ENCODE data around the gene DACT3.
"Not testable (repeated sequence)": the region's sequence is repeated elsewhere in the genome, so short reads cannot be mapped to it uniquely, and the experiment has no call there.

The DACT3 gene

DNA sequence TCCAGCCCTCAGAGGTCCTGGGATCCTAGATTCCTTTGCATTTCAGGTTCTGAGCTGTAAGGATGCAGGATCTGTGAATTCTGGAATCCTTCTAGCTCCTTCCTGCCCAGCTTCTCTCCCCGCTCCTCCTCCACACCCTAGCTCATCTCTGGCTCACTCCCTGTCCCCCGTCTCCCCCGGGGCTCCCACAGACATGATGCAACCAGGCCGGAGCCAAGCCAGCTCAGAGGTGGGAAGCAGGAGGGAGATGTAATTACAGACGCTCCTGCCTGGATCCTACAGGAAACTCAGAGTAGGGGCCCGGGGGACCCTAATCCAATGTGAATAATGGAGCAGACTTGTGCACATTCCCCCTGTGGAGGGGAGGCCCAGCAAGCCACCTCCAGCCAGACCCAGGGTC is 29.5 kb downstream of the DACT3 start:
- no peak for DNase-seq

- DNase-seq, result no peak
These were observed 30.3 kb downstream of the DACT3 start for GRCh38 chr19:46630586-46631205.

GRCh38 chr19:46629546-46630025 is 31.4 kb downstream of the DACT3 start:
- DNase-seq, result no peak

DNA sequence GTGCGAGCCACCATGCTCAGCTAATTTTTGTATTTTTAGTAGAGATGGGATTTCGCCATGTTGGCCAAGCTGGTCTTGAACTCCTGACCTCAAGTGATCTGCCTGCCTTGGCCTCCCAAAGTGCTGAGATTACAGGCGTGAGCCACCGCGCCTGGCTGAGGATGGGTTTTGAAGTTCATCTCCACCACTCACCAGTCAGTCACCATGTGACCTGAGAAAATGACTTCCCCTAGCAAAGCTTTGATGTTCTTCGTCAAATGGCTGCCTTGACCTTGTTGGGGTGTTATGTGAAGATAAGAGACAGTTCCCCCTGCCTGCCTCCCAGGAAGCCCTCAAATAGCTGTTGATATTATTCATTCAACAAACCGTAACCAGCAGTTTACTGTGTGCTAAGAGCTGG is 32.0 kb downstream of the DACT3 start:
- not testable (repeated sequence) for DNase-seq

DNA sequence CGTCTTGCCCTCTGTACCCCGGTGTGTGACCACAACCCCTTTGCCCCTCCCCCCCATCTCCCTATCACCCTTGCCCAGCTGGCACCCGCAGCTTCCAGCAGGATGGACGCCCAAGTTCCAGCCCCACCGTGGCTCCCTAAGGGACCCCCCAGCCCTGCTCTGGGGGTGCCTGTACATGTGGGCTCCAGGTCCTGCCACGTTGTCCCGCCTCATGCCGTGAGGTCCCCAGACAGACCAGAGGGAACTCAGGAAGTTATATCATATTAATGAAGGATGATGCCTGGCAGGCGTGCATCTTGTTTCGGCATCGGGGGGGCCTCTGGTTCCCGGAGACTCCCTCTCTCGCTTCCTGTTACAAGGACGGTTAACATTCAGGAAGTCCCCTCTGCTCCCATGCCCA is 34.5 kb downstream of the DACT3 start:
- no peak for DNase-seq

DNA sequence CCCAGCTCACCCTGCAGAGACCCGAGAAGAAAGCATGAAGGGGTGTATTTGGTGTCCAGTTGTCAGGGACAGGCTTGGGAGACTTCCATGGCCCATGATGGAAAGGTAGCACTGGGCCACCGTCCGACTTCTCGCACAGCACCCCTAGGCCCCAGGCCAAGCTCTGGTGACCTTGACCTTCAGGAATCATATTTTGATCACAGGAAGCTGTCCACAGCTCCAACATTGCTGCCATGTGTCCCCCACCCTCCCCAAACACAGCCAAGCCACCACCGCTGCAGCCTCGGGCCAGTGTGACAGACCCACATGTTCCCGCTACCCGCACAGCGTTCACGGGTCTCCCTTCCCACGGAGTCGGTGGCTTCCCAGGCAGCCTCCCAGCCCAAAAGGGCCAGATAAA is 35.3 kb downstream of the DACT3 start:
- DNase-seq, result no peak

- peak; percentile 20 for DNase-seq
These were observed 35.9 kb downstream of the DACT3 start, which contains the start of gene PTGIR for GRCh38 chr19:46624958-46625661. Gene PTGIR, minus strand, starts transcription at chr19:46625089. Its CDS starts 864 bp downstream, at chr19:46624225.

GRCh38 chr19:46623915-46624502 is 37.0 kb downstream of the DACT3 start:
- DNase-seq, result no peak

DNA sequence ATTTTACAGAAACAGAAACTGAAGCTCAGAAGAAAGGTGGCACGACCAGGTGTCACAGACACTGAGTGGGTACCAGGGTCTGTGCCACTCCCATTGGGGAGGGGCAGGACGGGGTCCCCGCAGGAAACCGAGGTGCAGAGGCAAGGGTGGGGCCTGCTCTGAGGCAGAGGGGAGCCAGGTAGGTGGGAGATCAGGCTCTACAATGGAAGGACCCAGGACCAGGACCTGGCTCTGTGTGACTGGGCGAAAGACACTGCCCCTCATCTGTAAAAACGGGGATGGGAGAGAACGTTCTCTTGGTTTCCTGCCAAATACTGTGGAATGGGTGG is 38.9 kb downstream of the DACT3 start:
- no peak for DNase-seq

- DNase-seq, result no peak
These were observed 39.5 kb downstream of the DACT3 start for GRCh38 chr19:46621191-46622117.

- DNase-seq, result no peak
These were observed 40.3 kb downstream of the DACT3 start for GRCh38 chr19:46620716-46621115.

DNA sequence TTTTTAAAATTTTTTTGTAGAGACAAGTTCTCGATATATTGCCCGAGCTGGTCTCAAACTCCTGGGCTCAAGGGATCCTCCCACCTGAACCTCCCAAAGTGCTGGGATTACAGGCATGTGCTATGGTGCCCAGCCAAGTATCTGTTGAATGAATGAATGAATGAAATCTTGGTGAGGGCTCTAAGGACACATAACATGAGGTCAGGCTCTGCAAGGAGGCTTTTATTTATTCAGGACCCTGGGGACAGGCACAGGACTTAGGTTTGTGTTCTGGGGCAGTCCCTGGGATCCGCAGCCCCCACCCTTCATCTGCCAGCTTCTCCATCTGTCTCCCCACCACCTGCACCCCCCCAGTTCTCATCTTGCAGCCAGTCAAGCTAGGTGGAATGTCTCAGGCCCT is 40.7 kb downstream of the DACT3 start:
- no peak for DNase-seq

DNA sequence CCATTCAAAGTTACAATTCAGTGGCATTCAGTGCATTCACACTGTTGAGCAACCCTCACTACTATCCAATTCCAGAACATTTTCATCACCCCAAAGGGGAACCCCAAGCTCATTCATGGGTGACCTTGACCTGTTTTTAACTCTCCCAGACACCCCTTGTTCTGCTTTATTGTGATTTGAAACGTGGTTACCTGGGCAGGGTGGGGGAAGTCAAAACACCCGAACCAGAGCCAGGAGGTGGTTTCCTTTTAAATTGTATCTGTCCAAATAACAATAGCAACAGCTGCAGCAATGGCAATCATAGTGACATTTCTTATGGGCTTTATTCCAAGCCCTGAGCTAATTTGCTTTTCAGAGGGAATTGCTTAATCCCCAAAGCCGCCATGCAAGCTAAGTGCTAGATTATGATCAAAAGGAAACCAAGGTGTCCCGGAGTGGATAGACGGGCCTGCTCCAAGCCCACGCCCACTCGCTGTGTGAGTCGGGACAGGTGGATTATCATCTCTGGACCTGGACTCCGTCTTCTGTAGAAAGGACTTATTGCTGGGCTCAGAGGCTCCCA is 42.2 kb downstream of the DACT3 start:
- DNase-seq, result peak; percentile 28

DNA sequence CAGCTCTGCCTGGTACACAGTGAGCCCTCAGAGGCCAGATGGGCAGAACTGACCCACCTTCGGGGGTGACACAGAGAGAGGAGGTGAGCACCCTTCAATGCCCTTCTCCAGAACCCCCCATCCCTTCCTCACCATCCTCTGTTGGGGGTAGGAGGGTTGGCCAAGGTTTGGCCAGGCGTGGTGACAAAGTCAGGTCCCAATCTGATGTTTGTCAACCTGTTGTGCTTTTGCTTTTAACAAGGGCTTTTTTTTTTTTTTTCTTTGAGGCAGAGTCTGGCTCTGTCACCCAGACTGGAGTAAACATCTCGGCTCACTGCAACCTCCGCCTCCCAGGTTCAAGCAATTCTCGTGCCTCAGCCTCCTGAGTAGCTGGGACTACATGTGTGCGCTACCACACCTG is 43.4 kb downstream of the DACT3 start:
- DNase-seq, result no peak

- peak; percentile 70 for DNase-seq
These were observed 44.2 kb downstream of the DACT3 start for GRCh38 chr19:46616631-46617322.

- no peak for DNase-seq
These were observed 45.0 kb downstream of the DACT3 start for GRCh38 chr19:46615966-46616365.

DNA sequence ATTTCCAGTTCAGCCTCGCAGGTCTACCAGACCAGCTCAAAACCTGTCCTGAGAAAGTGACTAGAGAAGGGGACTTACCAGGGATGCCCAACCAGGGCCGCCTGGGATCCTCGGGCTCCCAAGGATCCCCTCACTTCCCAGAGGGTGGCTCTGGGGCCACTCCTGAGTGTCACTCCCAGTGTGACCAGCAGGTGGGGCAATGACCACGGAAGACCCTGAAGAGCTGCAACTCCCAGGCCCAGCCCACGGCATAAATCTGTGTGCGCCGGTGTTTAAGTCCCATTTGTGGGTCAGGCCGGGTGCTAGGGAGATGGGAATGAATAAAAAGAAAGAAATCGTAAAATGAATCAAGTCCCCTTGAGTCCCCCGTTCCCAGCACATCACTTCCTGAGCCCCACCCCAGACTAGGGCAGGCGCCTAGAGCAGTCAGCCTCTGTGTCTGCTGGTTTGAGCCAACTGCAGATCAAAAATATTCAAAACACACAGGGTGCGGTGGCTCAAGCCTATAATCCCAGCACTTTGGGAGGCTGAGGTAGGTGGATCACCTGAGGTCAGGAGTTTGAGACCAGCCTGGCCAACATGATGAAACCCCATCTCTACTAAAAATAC is 46.8 kb downstream of the DACT3 start:
- DNase-seq, result peak; percentile 79

- DNase-seq, result peak; percentile 22
These were observed 47.5 kb downstream of the DACT3 start for GRCh38 chr19:46613525-46613924.

DNA sequence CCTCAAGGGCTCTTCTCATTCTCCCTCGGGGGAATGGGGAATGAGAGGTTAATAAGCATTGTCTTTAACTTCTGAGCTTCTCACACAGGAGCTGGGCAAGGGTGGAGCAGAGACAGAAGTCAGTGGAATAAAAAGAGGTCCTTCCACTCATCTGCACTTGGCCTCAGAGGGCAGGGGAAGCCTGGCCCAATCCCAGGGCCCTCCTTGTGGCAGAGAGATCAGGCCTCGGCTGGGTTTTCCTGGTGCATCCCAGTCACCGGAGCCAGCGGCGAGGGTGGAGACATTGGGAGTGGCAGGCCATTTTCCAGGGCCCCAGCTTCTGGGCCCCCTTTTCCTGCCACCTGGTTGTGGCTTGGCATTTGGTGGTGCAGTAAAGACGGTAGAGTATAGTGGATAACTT is 49.2 kb downstream of the DACT3 start:
- no peak for DNase-seq

DNA sequence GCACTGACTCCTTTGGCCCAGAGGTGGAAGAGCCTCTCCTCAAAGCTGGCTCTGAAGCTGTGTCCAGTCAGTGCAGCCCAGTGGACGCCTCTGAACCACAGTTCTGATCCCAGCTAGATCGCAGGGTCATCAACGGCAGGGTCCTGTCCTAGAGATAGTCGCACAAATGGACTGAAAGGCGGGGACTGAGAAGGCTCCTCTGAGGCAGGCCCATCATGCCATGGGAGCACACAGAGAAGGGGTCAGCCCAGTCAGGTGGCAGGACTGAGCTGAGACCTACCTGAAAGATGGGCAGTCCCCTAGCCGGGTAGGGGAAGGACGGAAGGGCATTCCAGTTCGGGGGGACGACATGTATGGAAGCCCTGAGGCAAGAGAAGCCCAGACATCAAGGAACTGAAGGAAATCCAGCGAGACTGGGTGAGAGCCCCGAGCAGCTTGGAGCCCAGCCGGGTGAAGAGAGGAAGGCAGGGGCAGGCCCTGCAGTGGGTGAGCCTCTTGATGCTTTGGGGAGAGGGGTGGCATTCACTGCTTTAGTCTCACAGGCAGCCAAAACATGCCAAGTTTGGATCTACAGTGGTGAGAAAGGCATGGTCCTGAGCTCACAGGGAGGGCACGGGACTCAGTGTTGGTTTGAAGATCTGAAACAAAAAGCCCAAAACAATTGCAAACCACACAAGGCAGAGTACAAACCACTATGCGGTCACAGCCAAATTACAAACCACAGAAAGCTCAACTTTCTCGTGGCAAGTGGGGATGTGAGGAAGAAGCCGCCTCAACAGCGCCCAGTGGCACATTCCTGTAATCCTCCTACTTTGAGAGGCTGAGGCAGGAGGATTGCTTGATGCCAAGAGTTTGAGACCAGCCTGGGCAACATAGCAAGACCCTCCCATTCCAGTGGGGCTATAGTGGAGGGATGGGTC is 49.9 kb downstream of the DACT3 start:
- no peak for DNase-seq

- no peak for DNase-seq
These were observed 50.6 kb downstream of the DACT3 start for GRCh38 chr19:46610413-46610775.
